ENCODE measurements around the gene GLB1L3.

GLB1L3 gene

DNA sequence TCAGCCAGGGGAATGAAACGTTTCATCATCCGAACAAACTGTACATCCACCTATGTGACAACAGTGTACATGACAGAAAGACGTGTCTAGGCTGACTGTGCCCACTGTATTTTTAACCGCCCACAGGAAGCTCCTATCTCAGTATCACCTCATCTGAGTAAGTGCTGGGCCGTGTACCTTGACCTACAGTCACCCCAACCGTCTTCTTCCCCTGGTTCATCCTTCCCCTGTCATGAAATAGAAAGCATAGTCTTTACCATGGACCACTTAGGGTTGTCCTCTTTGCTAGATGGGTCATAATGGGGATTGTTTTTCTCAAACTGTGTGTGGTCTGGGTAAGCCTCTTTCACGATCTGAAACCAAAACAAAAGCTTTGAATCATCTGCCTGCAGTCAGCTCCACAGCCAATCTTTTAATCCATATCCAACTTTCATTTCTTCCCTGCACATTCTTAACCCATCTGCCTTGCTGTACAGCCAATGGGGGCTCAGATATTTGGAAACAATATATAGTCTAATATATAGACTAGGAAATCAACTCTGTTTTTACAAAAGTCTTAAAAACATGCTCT is 27.2 kb upstream of the GLB1L3 start:
- Histone ChIP-seq H3K27ac (ENCODE audit: extremely low read depth, low read depth, low read length) (no peak overlapping the region), H3K9me3 (ENCODE audit: control insufficient read depth, insufficient read depth, low read depth, low read length) (no peaks in the 10 kb centered on the region), H3K36me3 (ENCODE audit: control insufficient read depth in 2 of 2, insufficient read depth in 1 of 2, low read length in 2 of 2) (peaks cover 0 to 71% of the 10 kb centered on the region in 2 experiments; a peak in 1 of 3 replicates), H3K4me1 (ENCODE audit: control insufficient read depth, insufficient read depth, low read length) (no peaks in the 10 kb centered on the region), H3K4me3 (ENCODE audit: low read depth, low read length) (no peak overlapping the region)
- ChIA-PET POLR2A (interaction anchor here (1.4 to 1.7 kb wide), 2 partner anchors 25 to 27 kb away, joined by 3 to 7 read pairs; partner anchors contain the start of genes GLB1L3, NCAPD3 and VPS26B), CTCF (interaction anchor here (0.7 to 1.5 kb wide), 3 partner anchors 13 to 26 kb away, joined by 3 to 7 read pairs (median 3); no protein-coding TSS in a partner anchor)
- TF ChIP-seq ZNF10 (tag by site-specific recombination; IDR thresholded peaks at IDR 0.05) (no peak), SCRT2 (tag by site-specific recombination; IDR thresholded peaks at IDR 0.05) (no peak), ZNF791 (tag by site-specific recombination; IDR thresholded peaks at IDR 0.05) (no peak), ZNF585B (tag by site-specific recombination; IDR thresholded peaks at IDR 0.05) (no peak), ZNF133 (tag by site-specific recombination; IDR thresholded peaks at IDR 0.05) (no peak), ZNF660 (tag by site-specific recombination; IDR thresholded peaks at IDR 0.05) (no peak), REPIN1 (tag by site-specific recombination; IDR thresholded peaks at IDR 0.05; ENCODE audit: low read depth) (no peak), ZNF707 (tag by site-specific recombination; IDR thresholded peaks at IDR 0.05) (no peak), ZNF239 (tag by site-specific recombination; IDR thresholded peaks at IDR 0.05) (no peak), ZSCAN16 (tag by site-specific recombination; IDR thresholded peaks at IDR 0.05) (no peak), ZNF211 (tag by site-specific recombination; IDR thresholded peaks at IDR 0.05; ENCODE audit: low read depth) (no peak)
- TF ChIP-seq, protein P1, sequence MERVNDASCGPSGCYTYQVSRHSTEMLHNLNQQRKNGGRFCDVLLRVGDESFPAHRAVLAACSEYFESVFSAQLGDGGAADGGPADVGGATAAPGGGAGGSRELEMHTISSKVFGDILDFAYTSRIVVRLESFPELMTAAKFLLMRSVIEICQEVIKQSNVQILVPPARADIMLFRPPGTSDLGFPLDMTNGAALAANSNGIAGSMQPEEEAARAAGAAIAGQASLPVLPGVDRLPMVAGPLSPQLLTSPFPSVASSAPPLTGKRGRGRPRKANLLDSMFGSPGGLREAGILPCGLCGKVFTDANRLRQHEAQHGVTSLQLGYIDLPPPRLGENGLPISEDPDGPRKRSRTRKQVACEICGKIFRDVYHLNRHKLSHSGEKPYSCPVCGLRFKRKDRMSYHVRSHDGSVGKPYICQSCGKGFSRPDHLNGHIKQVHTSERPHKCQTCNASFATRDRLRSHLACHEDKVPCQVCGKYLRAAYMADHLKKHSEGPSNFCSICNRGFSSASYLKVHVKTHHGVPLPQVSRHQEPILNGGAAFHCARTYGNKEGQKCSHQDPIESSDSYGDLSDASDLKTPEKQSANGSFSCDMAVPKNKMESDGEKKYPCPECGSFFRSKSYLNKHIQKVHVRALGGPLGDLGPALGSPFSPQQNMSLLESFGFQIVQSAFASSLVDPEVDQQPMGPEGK (tag by site-specific recombination; IDR thresholded peaks at IDR 0.05): no peak
- TF ChIP-seq, protein P2, sequence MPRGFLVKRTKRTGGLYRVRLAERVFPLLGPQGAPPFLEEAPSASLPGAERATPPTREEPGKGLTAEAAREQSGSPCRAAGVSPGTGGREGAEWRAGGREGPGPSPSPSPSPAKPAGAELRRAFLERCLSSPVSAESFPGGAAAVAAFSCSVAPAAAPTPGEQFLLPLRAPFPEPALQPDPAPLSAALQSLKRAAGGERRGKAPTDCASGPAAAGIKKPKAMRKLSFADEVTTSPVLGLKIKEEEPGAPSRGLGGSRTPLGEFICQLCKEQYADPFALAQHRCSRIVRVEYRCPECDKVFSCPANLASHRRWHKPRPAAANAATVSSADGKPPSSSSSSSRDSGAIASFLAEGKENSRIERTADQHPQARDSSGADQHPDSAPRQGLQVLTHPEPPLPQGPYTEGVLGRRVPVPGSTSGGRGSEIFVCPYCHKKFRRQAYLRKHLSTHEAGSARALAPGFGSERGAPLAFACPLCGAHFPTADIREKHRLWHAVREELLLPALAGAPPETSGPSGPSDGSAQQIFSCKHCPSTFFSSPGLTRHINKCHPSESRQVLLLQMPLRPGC (tag by site-specific recombination; IDR thresholded peaks at IDR 0.05): no peak
- TF ChIP-seq, protein P3, sequence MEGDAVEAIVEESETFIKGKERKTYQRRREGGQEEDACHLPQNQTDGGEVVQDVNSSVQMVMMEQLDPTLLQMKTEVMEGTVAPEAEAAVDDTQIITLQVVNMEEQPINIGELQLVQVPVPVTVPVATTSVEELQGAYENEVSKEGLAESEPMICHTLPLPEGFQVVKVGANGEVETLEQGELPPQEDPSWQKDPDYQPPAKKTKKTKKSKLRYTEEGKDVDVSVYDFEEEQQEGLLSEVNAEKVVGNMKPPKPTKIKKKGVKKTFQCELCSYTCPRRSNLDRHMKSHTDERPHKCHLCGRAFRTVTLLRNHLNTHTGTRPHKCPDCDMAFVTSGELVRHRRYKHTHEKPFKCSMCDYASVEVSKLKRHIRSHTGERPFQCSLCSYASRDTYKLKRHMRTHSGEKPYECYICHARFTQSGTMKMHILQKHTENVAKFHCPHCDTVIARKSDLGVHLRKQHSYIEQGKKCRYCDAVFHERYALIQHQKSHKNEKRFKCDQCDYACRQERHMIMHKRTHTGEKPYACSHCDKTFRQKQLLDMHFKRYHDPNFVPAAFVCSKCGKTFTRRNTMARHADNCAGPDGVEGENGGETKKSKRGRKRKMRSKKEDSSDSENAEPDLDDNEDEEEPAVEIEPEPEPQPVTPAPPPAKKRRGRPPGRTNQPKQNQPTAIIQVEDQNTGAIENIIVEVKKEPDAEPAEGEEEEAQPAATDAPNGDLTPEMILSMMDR (tag by site-specific recombination; IDR thresholded peaks at IDR 0.05): no peak

DNA sequence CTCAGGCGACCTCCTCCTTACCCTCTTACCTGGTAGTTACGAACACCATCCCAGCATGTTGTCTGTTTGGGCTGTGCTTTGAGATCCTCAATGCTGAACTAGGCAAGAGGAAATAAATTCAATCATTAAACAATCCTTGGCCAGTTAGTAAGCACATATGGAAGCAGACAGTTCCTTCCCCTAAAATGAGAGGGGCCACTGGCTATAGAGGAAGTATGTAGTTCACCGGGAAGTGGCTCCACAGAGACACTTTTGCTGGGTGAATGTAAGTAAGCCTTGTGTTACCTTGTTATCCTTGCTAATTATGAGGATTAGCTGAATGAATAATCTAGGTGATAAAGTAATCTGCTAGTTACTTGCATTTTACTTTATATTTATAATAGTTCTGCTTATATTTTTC is 25.9 kb upstream of the GLB1L3 start:
- Histone ChIP-seq H3K27ac (ENCODE audit: extremely low read depth, low read depth, low read length) (no peak overlapping the region), H3K4me1 (ENCODE audit: control insufficient read depth, insufficient read depth, low read length) (no peaks in the 10 kb centered on the region), H3K4me3 (ENCODE audit: low read depth, low read length) (no peak overlapping the region), H3K36me3 (ENCODE audit: control insufficient read depth in 2 of 2, insufficient read depth in 1 of 2, low read length in 2 of 2) (peaks cover 0 to 59% of the 10 kb centered on the region in 2 experiments; a peak in 1 of 3 replicates), H3K9me3 (ENCODE audit: control insufficient read depth, insufficient read depth, low read depth, low read length) (no peaks in the 10 kb centered on the region)
- CTCF ChIA-PET: interaction anchor here (0.6 to 2.7 kb wide), 2 partner anchors 12 to 21 kb away, joined by 5 to 12 read pairs; no protein-coding TSS in a partner anchor
- TF ChIP-seq ZIC2 (tag by site-specific recombination; IDR thresholded peaks at IDR 0.05) (no peak), ZNF830 (tag by site-specific recombination; IDR thresholded peaks at IDR 0.05; ENCODE audit: low read depth) (no peak), ZNF138 (tag by site-specific recombination; IDR thresholded peaks at IDR 0.05; ENCODE audit: borderline replicate concordance) (no peak), ZNF701 (tag by site-specific recombination; IDR thresholded peaks at IDR 0.05) (no peak), SP7 (tag by site-specific recombination; IDR thresholded peaks at IDR 0.05) (no peak), WT1 (tag by site-specific recombination; IDR thresholded peaks at IDR 0.05) (no peak), ZNF292 (tag by site-specific recombination; IDR thresholded peaks at IDR 0.05; ENCODE audit: borderline replicate concordance, low read depth) (no peak), ZNF510 (tag by site-specific recombination; IDR thresholded peaks at IDR 0.05; ENCODE audit: insufficient replicate concordance) (no peak), ZNF433 (tag by site-specific recombination; IDR thresholded peaks at IDR 0.05; ENCODE audit: low read depth) (no peak), ZNF169 (tag by site-specific recombination; IDR thresholded peaks at IDR 0.05) (no peak)
- TF ChIP-seq, protein P4, sequence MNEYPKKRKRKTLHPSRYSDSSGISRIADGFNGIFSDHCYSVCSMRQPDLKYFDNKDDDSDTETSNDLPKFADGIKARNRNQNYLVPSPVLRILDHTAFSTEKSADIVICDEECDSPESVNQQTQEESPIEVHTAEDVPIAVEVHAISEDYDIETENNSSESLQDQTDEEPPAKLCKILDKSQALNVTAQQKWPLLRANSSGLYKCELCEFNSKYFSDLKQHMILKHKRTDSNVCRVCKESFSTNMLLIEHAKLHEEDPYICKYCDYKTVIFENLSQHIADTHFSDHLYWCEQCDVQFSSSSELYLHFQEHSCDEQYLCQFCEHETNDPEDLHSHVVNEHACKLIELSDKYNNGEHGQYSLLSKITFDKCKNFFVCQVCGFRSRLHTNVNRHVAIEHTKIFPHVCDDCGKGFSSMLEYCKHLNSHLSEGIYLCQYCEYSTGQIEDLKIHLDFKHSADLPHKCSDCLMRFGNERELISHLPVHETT (tag by site-specific recombination; IDR thresholded peaks at IDR 0.05): no peak
- POLR2A ChIA-PET: interaction anchor here (1.2 kb wide), 1 partner anchor 26 kb away, joined by 7 read pairs; the partner anchor contains the start of genes NCAPD3 and VPS26B
